Suppressor macrophage (primary cell): ENCODE measurements around the gene TRIO.
"Not testable (repeated sequence)": the region's sequence is repeated elsewhere in the genome, so short reads cannot be mapped to it uniquely, and the experiment has no call there.

ENCODE experiments used
- DNase-seq, 4 experiments: peaks; one replicate each; pipeline ENCODE4 v3.0.0-alpha.2; 2020 to 2022
- total RNA-seq, 17 experiments: gene quantifications; one replicate each; lab custom pipeline; 2026; ENCODE audit warnings: mixed read lengths in 6 of 17, inconsistent platforms in 3 of 17; lab: John Stamatoyannopoulos, UW

The TRIO gene
- total RNA-seq: 102 to 308 (median 227) reads per million in 17 experiments

DNA sequence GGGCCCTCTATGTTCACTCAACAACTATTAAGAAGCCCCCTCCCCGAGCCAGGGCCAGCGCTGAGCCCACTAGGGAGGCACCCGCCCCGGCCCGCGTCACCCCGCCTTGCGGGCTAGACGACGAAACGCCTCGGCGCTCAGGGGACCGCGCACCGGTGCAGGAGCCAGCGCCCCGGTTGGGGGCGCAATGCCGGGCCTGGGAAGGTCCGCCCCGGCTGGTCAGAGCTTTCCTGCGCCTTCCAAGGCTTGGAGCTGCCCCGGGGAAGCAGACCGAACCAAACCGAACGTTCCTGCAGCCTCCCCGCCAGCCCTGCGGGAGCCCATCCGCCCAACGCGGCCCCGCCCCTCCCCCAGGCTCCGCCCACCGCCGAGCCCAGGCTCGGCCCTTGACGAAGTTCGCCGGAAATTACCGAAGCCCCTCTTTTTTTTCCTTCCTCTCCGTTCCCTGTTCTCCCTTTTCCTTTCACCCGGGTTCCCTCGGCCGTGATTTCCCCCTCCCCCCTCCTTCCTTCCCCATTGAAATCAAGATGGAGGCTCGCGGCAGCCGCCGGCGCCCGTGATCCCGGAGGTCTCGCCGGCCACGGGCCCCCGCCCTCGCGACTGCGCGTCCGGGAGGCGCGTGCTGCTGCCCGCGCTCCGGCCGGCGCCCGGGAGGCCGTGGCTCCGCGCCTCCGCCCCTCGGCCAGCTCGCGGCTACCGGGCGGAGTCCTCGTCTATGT, at the start of gene TRIO:
TSS of gene TRIO (plus strand) at position 516 of the 719 bp plus-strand sequence. CDS start 384 bp downstream, outside the sequence.
- DNase-seq: peak; percentile 86 to 96 (median 92)

DNA sequence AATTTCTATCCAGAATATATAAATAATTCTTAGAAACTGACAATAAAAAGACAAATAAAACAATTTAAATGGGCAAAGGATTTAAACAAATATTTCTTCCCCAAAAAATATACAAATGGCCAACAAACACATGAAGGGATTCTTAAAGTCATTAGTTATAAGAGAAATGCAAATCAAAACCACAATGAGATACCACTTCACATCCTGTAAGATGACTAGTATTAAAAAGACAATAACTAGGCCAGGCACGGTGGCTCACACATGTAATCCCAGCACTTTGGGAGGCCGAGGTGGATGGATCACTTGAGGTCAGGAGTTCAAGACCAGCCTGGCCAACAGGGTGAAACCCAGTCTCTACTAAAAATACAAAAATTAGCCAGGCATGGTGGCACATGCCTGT, 45.8 kb upstream of the TRIO start:
- not testable (repeated sequence) for DNase-seq

DNA sequence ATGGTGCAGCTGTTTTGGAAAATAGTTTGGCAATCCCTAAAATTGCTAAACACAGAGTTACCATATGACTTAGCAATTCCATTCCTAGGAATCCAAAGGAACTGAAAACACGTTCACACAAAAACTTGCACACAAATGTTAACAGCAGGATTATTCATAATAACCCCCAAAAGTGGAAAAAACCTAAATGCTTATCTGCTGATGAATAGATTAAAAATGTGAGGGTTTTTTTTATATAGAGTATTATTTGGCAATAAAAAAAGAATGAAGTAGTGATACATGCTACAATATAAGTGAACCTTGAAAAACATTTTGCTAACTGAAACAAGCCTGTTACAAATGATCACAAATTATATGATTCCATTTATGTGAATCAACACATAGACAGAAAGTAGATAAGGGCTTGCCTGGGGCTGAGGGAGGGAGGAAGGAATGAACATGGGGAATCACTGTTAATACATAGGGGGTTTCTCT, 45.1 kb upstream of the TRIO start:
- DNase-seq: no peak

DNA sequence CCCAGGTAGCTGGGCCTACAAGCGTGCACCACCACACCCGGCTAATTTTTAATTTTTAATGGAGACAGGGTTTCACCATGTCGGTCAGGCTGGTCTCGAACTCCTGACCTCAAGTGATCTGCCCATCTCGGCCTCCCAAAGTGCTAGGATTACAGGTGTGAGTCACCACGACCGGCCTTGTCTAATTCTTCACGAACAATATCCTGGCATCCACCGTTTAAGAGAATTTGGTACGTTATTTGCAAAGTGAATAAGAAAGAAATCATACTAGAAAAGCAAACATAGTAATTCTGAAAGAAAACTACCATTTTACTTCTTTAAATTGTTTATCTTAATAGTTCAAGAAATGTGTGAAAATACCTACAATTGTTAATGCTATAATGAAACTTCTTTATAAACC, 42.9 kb upstream of the TRIO start:
- DNase-seq: no peak

DNA sequence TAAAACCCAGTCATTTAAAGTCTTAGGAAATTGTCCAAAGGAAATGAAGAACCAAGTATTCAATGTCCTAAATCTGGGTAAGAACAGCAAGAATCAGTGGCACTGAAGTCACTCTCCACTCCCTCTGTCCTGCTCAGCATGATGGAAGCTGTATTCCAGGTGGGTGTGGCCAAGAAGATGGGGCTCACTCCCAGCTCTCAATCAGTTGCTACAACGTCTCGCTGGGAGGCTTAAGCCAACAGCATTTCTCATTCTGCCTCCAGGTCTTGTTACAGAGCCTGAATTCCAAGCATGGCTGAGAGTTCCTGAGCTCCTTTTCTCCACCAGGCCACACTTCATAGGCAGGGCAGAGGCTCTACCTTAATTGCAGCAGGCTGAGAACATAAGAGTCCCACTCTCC, 41.2 kb upstream of the TRIO start:
- no peak for DNase-seq

DNA sequence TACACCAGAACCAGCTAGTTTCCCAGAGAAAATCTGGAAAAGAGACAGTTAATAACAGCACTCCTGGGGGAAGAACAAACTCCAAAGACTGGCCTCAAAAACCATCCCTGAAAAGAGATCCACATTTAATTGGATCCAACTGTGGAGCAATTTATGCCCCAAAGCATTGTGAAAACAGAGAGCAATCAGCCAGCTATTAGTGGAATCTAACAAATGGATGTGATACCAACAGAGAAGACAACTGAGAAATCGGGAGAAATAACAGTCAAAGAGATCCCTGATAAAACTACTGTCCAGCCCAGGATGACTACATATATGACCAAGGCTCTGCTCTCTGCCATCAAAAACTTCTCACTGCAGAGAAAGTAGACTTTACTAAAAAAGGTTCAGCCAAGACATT, 40.5 kb upstream of the TRIO start:
- no peak for DNase-seq

DNA sequence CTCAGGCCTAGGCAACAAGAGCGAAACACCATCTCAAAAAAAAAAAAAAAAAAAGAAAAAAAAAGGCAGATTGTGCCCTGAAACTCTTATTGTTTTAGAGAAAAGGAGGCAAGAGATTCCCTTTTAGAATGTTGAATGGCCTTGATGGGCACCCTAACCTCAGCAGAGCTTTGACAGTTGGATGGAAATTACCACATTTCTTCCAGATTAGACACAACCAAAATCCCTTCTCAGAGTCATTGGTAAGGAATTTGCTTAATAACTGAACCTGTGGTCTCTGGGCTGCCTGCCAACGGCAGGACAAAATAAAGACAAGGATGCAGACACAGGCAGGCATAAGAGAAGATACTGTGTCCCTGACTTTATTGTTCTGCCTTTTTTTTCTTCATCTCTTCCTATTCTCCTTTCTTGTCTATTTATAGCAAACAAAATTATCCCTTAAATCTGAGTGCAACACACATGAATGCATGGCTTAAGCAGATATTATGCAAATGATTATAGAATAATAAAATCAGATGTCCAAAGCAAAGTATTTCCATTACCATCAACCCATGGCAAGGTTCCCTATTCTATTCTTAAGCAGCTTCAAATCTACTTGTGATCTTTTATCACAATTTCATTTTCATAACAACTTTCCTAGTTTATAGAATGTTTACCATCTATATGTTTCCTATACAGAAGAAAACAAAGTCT, 37.3 kb upstream of the TRIO start:
- DNase-seq: peak in 3 of 4 experiments; percentile 8 to 40 (median 20)

DNA sequence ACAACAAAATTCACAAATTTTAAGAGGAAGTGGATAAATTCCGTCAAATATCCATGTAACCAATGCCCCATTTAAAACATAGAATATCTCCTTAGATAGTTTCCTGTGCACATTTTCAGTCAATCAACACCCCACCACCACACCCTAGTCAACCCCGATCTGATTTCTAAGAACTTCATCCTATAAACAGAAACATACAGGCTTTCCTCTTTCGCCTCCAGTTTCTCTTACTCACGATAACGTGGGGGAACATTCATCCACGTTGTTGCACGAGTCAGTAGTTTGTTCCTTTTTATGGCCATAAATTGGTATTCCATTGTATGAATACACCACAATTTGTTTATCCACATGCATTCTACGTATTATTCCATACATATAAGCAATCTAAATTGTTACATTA, 35.6 kb upstream of the TRIO start:
- peak; percentile 55 to 77 (median 66) for DNase-seq

DNA sequence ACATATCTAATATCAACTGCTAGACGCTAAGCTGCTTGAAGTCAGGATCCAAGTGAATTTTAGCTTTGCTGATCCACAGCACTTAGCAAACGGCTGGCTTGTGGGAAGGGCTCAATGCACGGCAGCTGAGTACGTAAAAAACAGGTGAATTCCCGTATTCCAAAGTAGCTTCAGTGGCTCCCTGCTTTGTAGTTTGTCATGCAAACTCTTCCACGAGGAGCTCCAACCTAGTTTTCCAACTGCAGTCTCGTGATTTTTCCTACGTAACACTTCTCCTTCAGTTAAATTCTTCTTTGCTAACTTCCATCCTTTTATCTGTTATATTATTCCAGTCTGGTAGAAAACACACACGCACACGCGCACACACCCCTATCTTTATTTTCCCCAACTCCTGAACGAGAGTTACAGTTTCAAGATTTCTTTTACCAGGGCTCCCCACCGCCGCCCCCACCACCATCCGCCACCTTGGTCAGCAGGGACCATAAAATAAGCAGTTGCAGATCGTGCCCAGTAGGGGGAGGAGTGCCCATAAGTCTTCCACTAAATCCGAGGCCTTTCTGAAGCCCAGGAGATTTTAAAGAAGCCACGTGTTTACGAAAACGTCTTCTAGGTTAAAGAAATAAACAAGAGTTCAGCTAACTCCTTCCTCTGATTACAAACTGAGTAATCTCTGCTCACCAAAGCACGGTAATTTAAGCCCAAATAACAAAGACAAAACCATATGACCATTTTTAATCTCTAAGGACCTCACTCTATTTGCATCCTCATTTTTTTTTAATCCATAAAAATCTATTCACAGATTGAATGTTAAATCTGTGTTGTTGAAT, 34.8 kb upstream of the TRIO start:
- peak; percentile 70 to 83 (median 80) for DNase-seq

DNA sequence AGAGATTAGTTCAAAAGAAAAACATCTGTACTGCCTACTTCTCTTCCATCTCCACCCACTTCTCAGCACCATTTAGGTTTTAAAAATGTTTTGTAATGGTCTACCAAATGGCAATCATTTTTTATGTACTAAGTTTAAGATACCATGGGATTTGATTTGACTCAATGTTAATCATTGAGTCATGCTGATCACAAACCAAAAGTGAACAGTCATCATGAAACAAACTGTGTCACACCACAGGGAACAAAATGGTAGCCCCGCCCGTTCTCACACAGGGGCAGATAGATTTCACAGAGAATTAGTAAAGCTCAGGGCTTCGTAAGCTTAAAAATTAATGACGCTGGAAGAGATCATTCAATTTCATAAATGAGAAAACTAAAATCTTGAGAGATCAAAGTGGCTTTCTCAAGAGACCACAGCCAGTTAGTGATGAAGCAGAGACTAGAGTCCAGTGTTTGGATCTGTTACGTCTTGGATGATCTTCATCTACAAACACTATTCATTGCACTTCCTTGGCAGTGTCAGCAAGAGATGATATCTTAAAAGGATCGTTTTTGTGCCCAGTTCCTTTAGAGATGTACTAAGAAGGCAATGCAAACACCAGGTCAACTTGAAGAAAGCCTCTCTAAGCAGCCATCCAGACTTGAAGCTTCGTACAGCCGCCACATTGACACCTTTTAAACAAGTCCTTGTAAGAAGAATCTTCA, 33.9 kb upstream of the TRIO start:
- DNase-seq: peak in 3 of 4 experiments; percentile 12 to 30 (median 13)

DNA sequence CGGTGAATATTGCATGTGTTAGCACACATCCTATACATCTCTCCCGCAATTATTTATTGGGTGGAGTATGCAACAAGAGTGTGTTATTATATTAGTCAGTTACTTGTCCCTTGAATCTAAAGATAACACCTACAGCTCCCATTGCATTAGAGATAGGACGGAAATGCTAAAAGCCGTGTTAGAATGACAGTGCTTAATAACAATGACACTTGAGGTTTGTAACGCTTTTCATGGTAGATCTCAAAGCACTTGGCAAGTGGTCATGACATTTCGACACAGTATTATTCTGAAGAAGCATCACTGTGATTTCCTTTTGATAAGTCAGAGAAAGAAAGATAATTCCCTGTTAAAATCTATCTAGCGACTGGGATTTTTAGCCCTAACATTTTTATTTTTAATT, 33.4 kb upstream of the TRIO start:
- DNase-seq: no peak

DNA sequence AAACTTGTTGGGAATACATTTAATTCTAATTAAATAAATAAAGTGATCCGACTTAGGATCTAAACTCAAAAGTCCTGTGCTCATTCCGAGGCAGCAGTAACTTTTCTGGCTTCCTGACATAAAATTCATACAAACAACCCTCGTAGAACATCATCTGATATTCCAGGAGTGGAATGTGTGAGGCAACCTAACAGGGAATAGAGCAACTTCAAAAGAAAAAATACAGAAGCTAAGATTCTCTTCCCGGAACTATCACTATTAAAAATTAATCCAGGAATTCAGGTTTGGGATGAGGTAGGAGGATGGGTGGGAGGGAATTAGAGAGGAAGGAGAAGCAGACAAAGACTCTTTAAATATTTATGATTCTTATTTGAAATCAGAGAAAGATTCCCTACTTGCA, 32.9 kb upstream of the TRIO start:
- DNase-seq: no peak

DNA sequence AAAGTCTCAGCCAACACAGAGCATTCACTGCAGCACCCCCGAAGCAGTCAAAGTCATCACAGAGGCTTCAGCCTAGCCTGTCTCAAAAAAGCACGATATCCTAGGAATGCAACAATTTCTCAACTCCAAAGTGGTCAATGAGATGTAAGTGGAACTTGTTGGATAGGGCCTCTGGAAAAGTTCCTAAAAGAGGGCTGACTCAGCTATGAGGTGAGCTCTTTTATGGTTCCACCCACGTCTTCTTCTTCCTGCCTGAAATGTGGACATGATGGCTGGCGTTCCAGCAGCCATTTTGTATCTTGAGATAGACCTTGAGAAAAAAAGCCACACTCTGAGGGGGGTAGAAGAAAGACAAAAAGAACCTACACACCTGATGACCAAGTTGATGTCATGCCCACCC, 32.5 kb upstream of the TRIO start:
- DNase-seq: peak in 1 of 4 experiments; percentile 7

DNA sequence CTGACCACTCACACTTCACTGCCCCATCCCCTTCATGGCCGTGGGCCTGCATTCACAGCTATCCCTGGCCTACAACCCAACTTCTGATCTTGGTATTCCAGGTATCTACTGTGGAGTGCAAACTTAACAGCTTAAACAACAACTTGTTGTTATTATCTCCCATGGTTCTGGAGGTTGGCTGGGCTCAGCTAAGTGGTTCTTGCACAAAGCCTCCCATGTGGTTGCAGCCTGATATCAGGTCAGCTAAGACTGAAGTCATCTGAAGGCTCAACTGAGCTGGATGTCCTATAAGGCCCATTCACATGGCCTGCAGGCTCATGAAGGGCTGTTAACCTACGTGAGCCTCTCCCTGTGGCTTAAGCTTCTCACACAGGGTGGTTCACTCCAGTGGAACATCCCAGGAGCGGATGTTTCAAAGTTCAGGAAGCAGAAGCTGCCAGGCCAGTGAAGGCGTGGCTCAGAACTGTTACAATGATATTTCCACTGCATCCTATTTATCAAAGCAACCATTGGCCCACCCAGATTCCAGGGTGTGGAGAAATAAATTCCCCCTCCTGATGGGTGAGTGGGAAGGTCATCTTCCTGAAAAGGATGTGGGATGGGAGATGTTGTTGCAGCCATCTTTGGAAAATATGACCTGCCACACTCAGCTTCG, 30.0 kb upstream of the TRIO start:
- no peak for DNase-seq

DNA sequence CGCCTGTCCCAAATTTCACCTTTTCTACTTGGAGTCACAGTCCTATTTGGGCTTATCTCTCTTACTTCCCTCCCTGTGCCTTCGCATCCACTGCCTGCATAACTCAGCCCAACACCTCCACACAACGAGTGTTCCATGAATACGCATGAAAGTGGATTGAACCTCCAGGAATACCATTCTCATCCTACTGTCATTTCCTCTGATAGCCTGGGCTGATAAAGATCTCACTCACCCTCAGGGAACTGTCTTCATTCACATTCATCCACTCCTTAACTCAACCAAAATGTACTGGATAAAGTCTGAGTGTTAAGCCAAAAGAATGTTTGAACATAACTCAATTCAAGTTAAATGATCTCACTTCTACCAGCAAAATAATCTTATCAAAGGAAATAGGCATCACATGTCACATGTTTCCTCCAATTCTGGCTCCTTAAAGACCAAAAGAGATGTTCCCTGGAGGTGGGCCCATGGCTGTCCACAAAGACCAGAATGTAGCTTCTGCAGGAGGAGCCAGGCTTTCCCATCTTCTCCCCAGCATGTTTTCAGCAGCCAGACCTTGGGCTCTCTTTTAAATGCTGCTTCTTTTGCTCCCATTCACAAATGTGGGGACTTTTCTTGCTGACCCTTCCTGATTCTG, 28.4 kb upstream of the TRIO start:
- no peak for DNase-seq

DNA sequence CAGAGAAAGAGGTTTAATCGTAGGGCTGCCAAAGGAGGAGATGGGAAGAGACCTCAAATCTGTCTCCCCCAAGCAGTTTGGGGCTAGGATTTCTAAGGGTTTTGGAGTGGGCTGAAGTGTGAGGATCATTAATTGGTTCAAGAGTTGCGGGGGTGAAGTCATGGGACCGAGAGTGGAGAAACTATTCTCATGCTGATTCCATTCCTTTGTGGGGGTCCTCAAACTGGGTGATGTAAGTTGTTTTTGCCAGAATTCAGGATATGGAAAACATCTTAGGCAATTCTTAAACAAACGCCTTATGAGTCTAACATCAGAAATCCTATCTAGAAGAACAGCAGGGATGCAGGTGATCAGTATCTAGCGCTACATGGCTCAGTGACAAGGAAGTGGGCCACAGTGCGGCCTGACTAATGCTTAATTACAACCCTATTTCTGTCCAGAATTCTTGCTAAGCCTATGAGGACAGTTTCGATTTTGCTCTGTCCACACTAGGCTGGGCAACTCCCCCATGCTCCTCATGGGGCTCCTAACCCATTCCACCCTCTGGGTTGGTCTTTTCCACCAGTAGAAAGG, 27.7 kb upstream of the TRIO start:
- DNase-seq: no peak

DNA sequence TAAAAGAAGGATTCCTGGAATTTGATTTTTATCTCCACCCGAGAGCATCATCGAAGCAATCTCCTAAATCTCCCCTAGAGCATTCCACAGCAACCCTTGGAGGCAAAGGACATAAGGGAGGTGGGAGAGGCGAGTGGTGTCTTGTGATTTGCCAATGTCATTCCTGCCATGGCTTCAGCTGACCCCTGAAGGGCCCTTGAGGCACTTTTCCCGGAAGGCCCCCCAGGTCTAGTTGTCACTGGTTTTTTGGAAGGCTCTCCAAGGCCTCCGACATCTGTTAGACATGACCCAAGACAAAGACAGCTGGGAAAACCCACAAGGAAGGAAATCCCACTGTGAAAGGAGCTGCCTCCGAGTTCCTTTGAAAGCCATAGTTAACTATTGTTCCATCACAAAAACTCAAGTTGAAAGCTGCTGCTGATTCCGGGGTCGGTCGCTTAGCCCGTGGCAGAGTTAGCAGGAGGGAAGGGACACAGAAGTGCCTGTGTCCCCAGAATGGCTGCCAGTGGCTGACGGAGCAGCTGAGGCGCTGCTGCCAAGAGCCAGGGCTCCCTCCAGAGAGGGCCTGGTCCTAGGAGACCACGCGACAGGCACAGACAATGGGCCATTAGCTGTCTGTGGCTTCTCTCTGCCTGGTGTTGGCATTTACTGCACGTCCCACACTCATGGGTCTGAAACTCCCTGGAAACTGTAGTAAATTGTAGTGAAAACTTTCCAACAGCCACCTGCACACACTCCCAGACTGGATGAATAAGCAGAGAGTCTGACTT, 24.4 kb upstream of the TRIO start:
- DNase-seq: no peak

DNA sequence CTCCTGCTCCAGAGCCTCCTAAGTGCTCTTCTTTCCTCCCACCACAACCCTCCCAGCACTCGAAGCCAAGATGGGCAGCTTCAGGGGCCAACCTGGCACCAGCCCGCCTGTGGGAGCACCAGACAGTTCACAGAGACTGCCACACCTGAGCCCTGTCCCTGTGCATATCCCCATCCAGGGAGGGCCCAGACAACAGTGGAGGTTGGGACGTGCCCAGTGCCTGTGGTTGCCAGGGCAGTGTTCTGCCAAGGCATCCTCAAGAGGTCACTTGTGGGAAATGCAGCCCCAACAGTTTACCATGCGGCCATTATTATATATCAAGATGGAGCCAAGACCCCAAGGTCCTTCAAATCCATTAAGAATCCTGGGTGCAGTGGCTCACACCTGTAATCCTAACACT, 23.0 kb upstream of the TRIO start:
- no peak for DNase-seq

DNA sequence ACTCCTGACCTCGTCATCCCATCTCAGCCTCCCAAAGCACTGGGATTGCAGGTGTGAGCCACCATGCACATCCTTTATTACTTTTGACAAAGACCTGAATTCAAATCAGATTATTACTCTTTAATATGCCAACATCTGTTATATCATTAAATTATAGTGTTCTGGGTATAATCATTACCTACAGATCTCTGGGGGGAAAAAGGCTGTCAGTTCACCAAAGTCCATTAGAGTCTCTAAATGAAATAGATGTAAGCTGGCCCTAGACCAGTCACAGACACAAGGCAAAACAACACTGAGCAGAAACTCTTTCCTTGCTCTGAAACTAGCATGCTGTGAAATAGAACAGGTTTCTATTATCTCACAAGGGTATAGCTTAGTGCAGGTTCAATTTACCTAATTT, 21.6 kb upstream of the TRIO start:
- no peak for DNase-seq

DNA sequence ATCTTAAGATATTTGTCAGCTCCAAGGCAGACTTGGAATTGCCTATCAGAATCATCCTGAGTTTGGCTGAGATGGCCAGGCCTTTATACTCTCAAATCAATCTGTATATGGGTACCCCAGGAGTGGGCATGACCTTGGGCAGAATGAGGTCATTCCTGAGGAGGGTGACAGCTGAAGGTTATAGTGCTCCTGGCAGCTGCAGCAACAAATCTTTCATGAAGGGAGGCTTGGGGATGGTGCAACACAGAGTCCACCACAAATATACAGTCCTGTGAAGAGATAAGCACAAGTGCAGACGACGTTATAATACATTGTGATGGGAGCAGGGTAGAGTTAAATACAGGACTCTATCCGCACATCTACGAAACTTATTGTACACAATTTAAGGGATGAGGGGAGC, 21.1 kb upstream of the TRIO start:
- no peak for DNase-seq
